ENCODE data around the gene RGR. TPM values are rescaled to one million over a fixed set of nuclear protein-coding genes. Genes with fewer than 3 reads are reported as not detected.

The RGR gene
- total and polyA plus RNA-seq, 2 experiments from 2014 or later = not detected

- no peak overlapping the region for H3K4me2 ChIP-seq
- no peak overlapping the region for H3K4me3 Mint-ChIP-seq
- H3K36me3 ChIP-seq (ENCODE audit: insufficient read depth) = no peaks in the 10 kb centered on the region
- no peak overlapping the region for H3K27ac ChIP-seq (ENCODE audit: low read depth)
- H3K36me3 Mint-ChIP-seq (ENCODE audit: low read depth) = no peaks in the 10 kb centered on the region
- no peak for DNase-seq (ENCODE audit: low spot score)
- no peak overlapping the region for H2AFZ ChIP-seq
- no peak overlapping the region for H3K4me3 ChIP-seq
- H3F3A ChIP-seq (replicated peaks; ENCODE audit: low read depth) = no peaks in the 10 kb centered on the region
- H3K9me3 Mint-ChIP-seq = no peaks in the 10 kb centered on the region; the same call in 2 of the 3 replicates
- TF ChIP-seq NANOG (IDR thresholded peaks at IDR 0.05; ENCODE audit: borderline replicate concordance) (no peak), ZNF462 (CRISPR knock-in tag; IDR thresholded peaks at IDR 0.05) (no peak), STAT1 (IDR thresholded peaks at IDR 0.05; ENCODE audit: unreplicated experiment) (no peak), EZH2 (IDR thresholded peaks at IDR 0.05; ENCODE audit: low read depth, unreplicated experiment) (no peak)
- peaks cover 3% of the 10 kb centered on the region for H3K27me3 Mint-ChIP-seq (ENCODE audit: insufficient read depth, low read depth, poor library complexity)
- no peaks in the 10 kb centered on the region for H3K79me2 ChIP-seq (replicated peaks; ENCODE audit: insufficient read depth)
- H3K4me1 ChIP-seq (ENCODE audit: insufficient read depth) = peaks cover 3% of the 10 kb centered on the region; the same call in 1 of the 2 replicates
- H3K27ac Mint-ChIP-seq = no peak overlapping the region
- H3K27me3 ChIP-seq (ENCODE audit: insufficient read depth) = no peaks in the 10 kb centered on the region
- no peaks in the 10 kb centered on the region for H4K20me1 ChIP-seq (replicated peaks; ENCODE audit: insufficient read depth)
- peaks cover 9% of the 10 kb centered on the region for H3K4me1 Mint-ChIP-seq
- no peak for ATAC-seq
- H3K9me2 ChIP-seq (ENCODE audit: insufficient read depth) = no peaks in the 10 kb centered on the region
Measured at GRCh38 chr10:84269773-84270172, 24.9 kb downstream of the RGR start.

- Mint-ChIP-seq H3K9me3 (no peaks in the 10 kb centered on the region), H3K36me3 (ENCODE audit: low read depth) (no peaks in the 10 kb centered on the region), H3K4me3 (no peak overlapping the region), H3K4me1 (peaks cover 7% of the 10 kb centered on the region; the same call in 2 of the 3 replicates), H3K27ac (no peak overlapping the region), H3K27me3 (ENCODE audit: insufficient read depth, low read depth, poor library complexity) (no peaks in the 10 kb centered on the region)
- Histone ChIP-seq H3K36me3 (ENCODE audit: insufficient read depth) (no peaks in the 10 kb centered on the region), H3K4me1 (ENCODE audit: insufficient read depth) (0 out of 2 replicates have a peak, but pooled peaks cover 3% of the 10 kb centered on the region), H4K20me1 (replicated peaks; ENCODE audit: insufficient read depth) (no peaks in the 10 kb centered on the region), H3F3A (replicated peaks; ENCODE audit: low read depth) (no peaks in the 10 kb centered on the region), H2AFZ (no peak overlapping the region), H3K9me2 (ENCODE audit: insufficient read depth) (no peaks in the 10 kb centered on the region), H3K27me3 (ENCODE audit: insufficient read depth) (no peaks in the 10 kb centered on the region), H3K27ac (ENCODE audit: low read depth) (no peak overlapping the region), H3K79me2 (replicated peaks; ENCODE audit: insufficient read depth) (no peaks in the 10 kb centered on the region), H3K4me2 (no peak overlapping the region), H3K4me3 (no peak overlapping the region)
- DNase-seq (ENCODE audit: low spot score) = no peak
- ATAC-seq = no peak
- TF ChIP-seq REST (IDR thresholded peaks at IDR 0.05; ENCODE audit: unreplicated experiment) = no peak
- no peak for TF ChIP-seq EZH2phosphoT487 (IDR thresholded peaks at IDR 0.05; ENCODE audit: unreplicated experiment)
Measured at GRCh38 chr10:84270708-84271107, 25.9 kb downstream of the RGR start.
